Measurements from ENCODE around the gene CLEC2L. TPM values are rescaled to one million over a fixed set of nuclear protein-coding genes. Genes with fewer than 3 reads are reported as not detected.

The CLEC2L gene
- total and polyA plus RNA-seq, 7 experiments from 2014 or later: not detected

GRCh38 chr7:139587535-139587934 lies 64.0 kb downstream of the CLEC2L start:
- Mint-ChIP-seq H3K4me1 (peaks cover 0 to 22% (median 15%) of the 10 kb centered on the region in 7 donors), H3K4me3 (no peak overlapping the region), H3K27ac (no peak overlapping the region), H3K27me3 (no peaks in the 10 kb centered on the region), H3K36me3 (peaks cover 4 to 63% (median 28%) of the 10 kb centered on the region in 5 donors), H3K9me3 (peaks cover 0 to 2% (median 0%) of the 10 kb centered on the region in 11 donors)
- ChIA-PET POLR2A (no interaction called here), CTCF (no interaction called here)
- H3K4me3 ChIP-seq (ENCODE audit: low read length): no peak overlapping the region
- no peaks in the 10 kb centered on the region for H3K27me3 ChIP-seq (ENCODE audit: control insufficient read depth in 2 of 2, insufficient read depth in 2 of 2, low read length in 2 of 2)
- ATAC-seq (no peak), DNase-seq (no peak)
- H3K4me1 ChIP-seq (ENCODE audit: control insufficient read depth in 2 of 2, insufficient read depth in 2 of 2, low read length in 2 of 2): no peaks in the 10 kb centered on the region
- H3K27ac ChIP-seq (ENCODE audit: low read depth, low read length): no peak overlapping the region
- intact Hi-C loops (cut with micrococcal nuclease): no loop called here
- no peaks in the 10 kb centered on the region for H3K9me3 ChIP-seq (ENCODE audit: control insufficient read depth in 2 of 3, low read length in 3 of 3)
- H3K36me3 ChIP-seq (ENCODE audit: control insufficient read depth in 2 of 3, insufficient read depth in 3 of 3, low read length in 3 of 3): peaks cover 0 to 73% (median 5%) of the 10 kb centered on the region in 3 experiments

DNA sequence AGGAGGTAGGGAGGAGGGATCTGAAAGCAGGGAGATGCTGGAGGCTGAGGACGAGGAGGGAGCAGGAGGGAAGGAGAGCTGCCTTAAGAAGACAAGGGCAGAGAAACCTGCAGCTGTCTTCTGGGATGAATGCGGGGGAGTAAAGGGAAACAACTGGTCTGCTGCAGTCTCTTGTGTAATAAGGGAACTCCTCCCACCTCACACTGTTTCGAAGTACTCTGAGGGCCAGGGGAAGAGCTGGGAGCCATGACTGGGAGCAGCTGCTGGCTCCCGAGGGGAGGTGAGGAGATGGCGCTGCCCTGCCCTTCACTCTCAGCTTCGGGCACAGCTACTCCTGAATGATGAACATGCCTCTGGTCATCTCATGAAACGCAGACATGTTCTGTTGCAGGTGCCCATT lies 65.1 kb downstream of the CLEC2L start:
- Mint-ChIP-seq H3K27ac (peak overlapping the region in 3 of 9 donors; percentile 22 to 75 (median 25)), H3K4me3 (no peak overlapping the region), H3K9me3 (peaks cover 0 to 2% (median 0%) of the 10 kb centered on the region in 11 donors), H3K27me3 (no peaks in the 10 kb centered on the region), H3K36me3 (peaks cover 4 to 65% (median 24%) of the 10 kb centered on the region in 5 donors), H3K4me1 (peaks cover 0 to 14% (median 9%) of the 10 kb centered on the region in 7 donors)
- DNase-seq (no peak), ATAC-seq (no peak)
- CTCF ChIA-PET: interaction anchor here (2.0 kb wide), 1 partner anchor 10 kb away, joined by 6 read pairs; no protein-coding TSS in a partner anchor
- POLR2A ChIA-PET: interaction anchor here (0.6 to 0.8 kb wide), 2 partner anchors 15 to 19 kb away, joined by 3 to 4 read pairs; no protein-coding TSS in a partner anchor
- no peaks in the 10 kb centered on the region for H3K4me1 ChIP-seq (ENCODE audit: control insufficient read depth in 2 of 2, insufficient read depth in 2 of 2, low read length in 2 of 2)
- H3K4me3 ChIP-seq (ENCODE audit: low read length): no peak overlapping the region
- no peak overlapping the region for H3K27ac ChIP-seq (ENCODE audit: low read depth, low read length)
- H3K9me3 ChIP-seq (ENCODE audit: control insufficient read depth in 2 of 3, low read length in 3 of 3): no peaks in the 10 kb centered on the region
- peaks cover 0 to 73% (median 12%) of the 10 kb centered on the region in 3 experiments for H3K36me3 ChIP-seq (ENCODE audit: control insufficient read depth in 2 of 3, insufficient read depth in 3 of 3, low read length in 3 of 3)
- intact Hi-C loops (cut with micrococcal nuclease): no loop called here
- H3K27me3 ChIP-seq (ENCODE audit: control insufficient read depth in 2 of 2, insufficient read depth in 2 of 2, low read length in 2 of 2): no peaks in the 10 kb centered on the region

GRCh38 chr7:139589474-139589873 lies 66.0 kb downstream of the CLEC2L start:
- no peaks in the 10 kb centered on the region for H3K9me3 Mint-ChIP-seq
- ATAC-seq (no peak), DNase-seq (no peak)
- H3K4me3 Mint-ChIP-seq: no peak overlapping the region
- Histone ChIP-seq H3K27me3 (ENCODE audit: control insufficient read depth in 2 of 2, insufficient read depth in 2 of 2, low read length in 2 of 2) (no peaks in the 10 kb centered on the region), H3K4me1 (ENCODE audit: control insufficient read depth in 2 of 2, insufficient read depth in 2 of 2, low read length in 2 of 2) (no peaks in the 10 kb centered on the region), H3K36me3 (ENCODE audit: control insufficient read depth in 2 of 3, insufficient read depth in 3 of 3, low read length in 3 of 3) (peaks cover 0 to 73% (median 10%) of the 10 kb centered on the region in 3 experiments), H3K27ac (ENCODE audit: low read depth, low read length) (no peak overlapping the region), H3K9me3 (ENCODE audit: control insufficient read depth in 2 of 3, low read length in 3 of 3) (no peaks in the 10 kb centered on the region), H3K4me3 (ENCODE audit: low read length) (no peak overlapping the region)
- ChIA-PET CTCF (interaction anchor here (2.0 kb wide), 1 partner anchor 9 kb away, joined by 6 read pairs; no protein-coding TSS in a partner anchor), POLR2A (no interaction called here)
- H3K36me3 Mint-ChIP-seq: peaks cover 4 to 69% (median 29%) of the 10 kb centered on the region in 5 donors
- intact Hi-C loops (cut with micrococcal nuclease): no loop called here
- no peaks in the 10 kb centered on the region for H3K27me3 Mint-ChIP-seq
- peak overlapping the region in 2 of 9 donors; percentile 44 for H3K27ac Mint-ChIP-seq
- H3K4me1 Mint-ChIP-seq: peaks cover 0 to 5% (median 3%) of the 10 kb centered on the region in 7 donors

GRCh38 chr7:139591550-139592195 lies 68.2 kb downstream of the CLEC2L start:
- Mint-ChIP-seq H3K27me3 (no peaks in the 10 kb centered on the region), H3K4me3 (no peak overlapping the region), H3K4me1 (peaks cover 0 to 3% (median 0%) of the 10 kb centered on the region in 7 donors), H3K9me3 (no peaks in the 10 kb centered on the region), H3K36me3 (peaks cover 4 to 79% (median 27%) of the 10 kb centered on the region in 5 donors), H3K27ac (peak overlapping the region in 1 of 9 donors; percentile 49)
- H3K27ac ChIP-seq (ENCODE audit: low read depth, low read length): no peak overlapping the region
- no peaks in the 10 kb centered on the region for H3K4me1 ChIP-seq (ENCODE audit: control insufficient read depth in 2 of 2, insufficient read depth in 2 of 2, low read length in 2 of 2)
- intact Hi-C loops (cut with micrococcal nuclease): no loop called here
- H3K36me3 ChIP-seq (ENCODE audit: control insufficient read depth in 2 of 3, insufficient read depth in 3 of 3, low read length in 3 of 3): peaks cover 0 to 78% (median 24%) of the 10 kb centered on the region in 3 experiments
- ChIA-PET POLR2A (no interaction called here), CTCF (no interaction called here)
- H3K4me3 ChIP-seq (ENCODE audit: low read length): no peak overlapping the region
- no peaks in the 10 kb centered on the region for H3K9me3 ChIP-seq (ENCODE audit: control insufficient read depth in 2 of 3, low read length in 3 of 3)
- ATAC-seq (no peak), DNase-seq (no peak)
- no peaks in the 10 kb centered on the region for H3K27me3 ChIP-seq (ENCODE audit: control insufficient read depth in 2 of 2, insufficient read depth in 2 of 2, low read length in 2 of 2)

DNA sequence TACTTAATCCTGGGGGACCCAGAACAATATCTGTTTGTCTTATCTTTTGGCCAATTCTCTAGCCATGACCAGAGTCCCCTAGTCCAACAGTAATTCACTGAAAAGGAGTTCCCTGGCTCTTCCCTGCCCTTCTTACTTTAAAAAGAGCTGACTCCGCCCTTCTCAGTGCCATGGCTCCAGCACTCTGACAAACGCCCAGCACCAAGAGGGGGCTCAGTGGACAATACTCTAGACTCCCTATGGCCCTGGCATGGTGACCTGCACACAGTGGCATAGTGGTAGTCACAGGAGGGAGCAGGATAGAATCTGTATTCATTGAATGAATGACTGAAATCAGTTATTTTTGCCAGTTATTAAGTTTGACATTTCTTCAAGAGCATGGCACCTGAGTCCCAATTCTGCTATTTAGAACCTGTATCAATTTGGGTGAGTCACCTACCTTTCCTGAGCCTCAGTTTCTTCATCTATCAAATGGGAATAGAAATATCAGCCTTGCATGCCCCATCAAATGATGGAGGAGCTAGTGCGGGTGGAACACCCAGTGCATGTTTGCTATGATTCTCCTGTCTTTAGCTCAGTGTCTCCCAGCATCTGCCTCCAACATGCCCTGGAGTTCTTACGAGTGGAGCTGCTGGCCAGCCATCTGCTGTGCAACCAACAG lies 69.4 kb downstream of the CLEC2L start:
- Mint-ChIP-seq H3K4me1 (peaks cover 0 to 3% (median 0%) of the 10 kb centered on the region in 7 donors), H3K27me3 (no peaks in the 10 kb centered on the region), H3K4me3 (no peak overlapping the region), H3K9me3 (no peaks in the 10 kb centered on the region), H3K27ac (peak overlapping the region in 1 of 9 donors; percentile 46), H3K36me3 (peaks cover 4 to 71% (median 23%) of the 10 kb centered on the region in 5 donors)
- POLR2A ChIA-PET: no interaction called here
- no peaks in the 10 kb centered on the region for H3K27me3 ChIP-seq (ENCODE audit: control insufficient read depth in 2 of 2, insufficient read depth in 2 of 2, low read length in 2 of 2)
- DNase-seq (no peak), ATAC-seq (no peak)
- H3K4me1 ChIP-seq (ENCODE audit: control insufficient read depth in 2 of 2, insufficient read depth in 2 of 2, low read length in 2 of 2): no peaks in the 10 kb centered on the region
- intact Hi-C loops (cut with micrococcal nuclease): no loop called here
- CTCF ChIA-PET: interaction anchor here (1.8 kb wide), 1 partner anchor 9 kb away, joined by 6 read pairs; no protein-coding TSS in a partner anchor
- H3K27ac ChIP-seq (ENCODE audit: low read depth, low read length): no peak overlapping the region
- H3K36me3 ChIP-seq (ENCODE audit: control insufficient read depth in 2 of 3, insufficient read depth in 3 of 3, low read length in 3 of 3): peaks cover 0 to 81% (median 32%) of the 10 kb centered on the region in 3 experiments
- H3K9me3 ChIP-seq (ENCODE audit: control insufficient read depth in 2 of 3, low read length in 3 of 3): no peaks in the 10 kb centered on the region
- H3K4me3 ChIP-seq (ENCODE audit: low read length): no peak overlapping the region

DNA sequence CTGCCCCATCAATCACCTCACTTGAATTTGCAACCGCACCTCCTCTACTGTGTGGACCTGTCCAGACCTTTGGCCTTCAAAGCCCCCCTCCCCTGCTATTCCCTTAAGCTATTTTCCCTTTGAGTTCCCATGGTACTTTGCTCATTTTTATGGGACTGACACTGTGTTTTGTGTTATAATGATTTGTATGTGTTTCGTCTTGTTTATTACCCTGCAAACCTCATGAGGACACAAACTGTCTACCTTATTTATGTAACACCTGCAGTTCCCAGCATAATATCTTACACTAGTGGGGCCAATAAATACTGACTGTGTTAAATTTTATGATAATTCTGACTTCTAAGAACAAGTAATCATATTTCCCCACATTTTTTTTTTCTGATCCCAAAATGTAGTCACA lies 70.6 kb downstream of the CLEC2L start:
- no peaks in the 10 kb centered on the region for H3K9me3 Mint-ChIP-seq

More for the DNA sequence above, 70.6 kb downstream of the CLEC2L start:
- Histone ChIP-seq H3K36me3 (ENCODE audit: control insufficient read depth in 2 of 3, insufficient read depth in 3 of 3, low read length in 3 of 3) (peaks cover 0 to 89% (median 38%) of the 10 kb centered on the region in 3 experiments), H3K27ac (ENCODE audit: low read depth, low read length) (no peak overlapping the region), H3K4me3 (ENCODE audit: low read length) (no peak overlapping the region), H3K27me3 (ENCODE audit: control insufficient read depth in 2 of 2, insufficient read depth in 2 of 2, low read length in 2 of 2) (no peaks in the 10 kb centered on the region), H3K4me1 (ENCODE audit: control insufficient read depth in 2 of 2, insufficient read depth in 2 of 2, low read length in 2 of 2) (no peaks in the 10 kb centered on the region), H3K9me3 (ENCODE audit: control insufficient read depth in 2 of 3, low read length in 3 of 3) (no peaks in the 10 kb centered on the region)
- ATAC-seq: no peak
- no peak overlapping the region for H3K4me3 Mint-ChIP-seq
- POLR2A ChIA-PET: no interaction called here
- DNase-seq: no peak
- H3K4me1 Mint-ChIP-seq: peaks cover 0 to 3% (median 0%) of the 10 kb centered on the region in 7 donors
- H3K36me3 Mint-ChIP-seq: peaks cover 5 to 74% (median 25%) of the 10 kb centered on the region in 5 donors
- H3K27ac Mint-ChIP-seq: peak overlapping the region in 1 of 9 donors; percentile 26
- intact Hi-C loops (cut with micrococcal nuclease): no loop called here
- no peaks in the 10 kb centered on the region for H3K27me3 Mint-ChIP-seq
- CTCF ChIA-PET: interaction anchor here (1.0 to 1.8 kb wide), 3 partner anchors 8 to 24 kb away, joined by 4 to 6 read pairs (median 4); no protein-coding TSS in a partner anchor

All from naive thymus-derived CD4-positive, alpha-beta T cell (primary cell).